Activated CD4-positive, CD25-positive, alpha-beta regulatory T cell treated with anti-CD3 and anti-CD28 coated beads, Interleukin-2, amount 50 U/mL, for 72 hours (primary cell): Measurements from ENCODE around the gene JAZF1.
A peak's percentile ranks its signal among the peaks of the same experiment; 100 is the strongest.

Experiments used
- DNase-seq: peaks from one replicate; pipeline ENCODE4 v3.0.0; 2021

Gene JAZF1

DNA sequence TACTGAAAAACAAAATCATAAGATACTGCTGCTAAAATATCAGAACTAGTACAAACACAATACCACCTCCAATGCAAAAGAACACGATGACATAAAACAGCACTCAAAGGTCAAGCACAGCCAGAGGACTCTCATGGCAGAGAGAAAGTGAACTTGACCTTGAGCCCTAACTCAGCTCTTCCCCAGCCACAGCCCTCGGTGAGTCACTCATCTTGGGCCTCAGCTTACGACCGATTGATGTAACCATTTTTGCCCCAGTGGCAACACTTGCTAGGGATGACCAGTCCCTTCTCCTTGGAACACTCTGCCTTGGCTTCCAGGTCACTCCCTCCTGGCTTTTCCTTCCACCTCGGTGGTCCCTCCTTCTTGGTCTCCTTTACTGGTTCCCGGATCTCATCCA lies 77.8 kb downstream of the JAZF1 start:
- no peak for DNase-seq

DNA sequence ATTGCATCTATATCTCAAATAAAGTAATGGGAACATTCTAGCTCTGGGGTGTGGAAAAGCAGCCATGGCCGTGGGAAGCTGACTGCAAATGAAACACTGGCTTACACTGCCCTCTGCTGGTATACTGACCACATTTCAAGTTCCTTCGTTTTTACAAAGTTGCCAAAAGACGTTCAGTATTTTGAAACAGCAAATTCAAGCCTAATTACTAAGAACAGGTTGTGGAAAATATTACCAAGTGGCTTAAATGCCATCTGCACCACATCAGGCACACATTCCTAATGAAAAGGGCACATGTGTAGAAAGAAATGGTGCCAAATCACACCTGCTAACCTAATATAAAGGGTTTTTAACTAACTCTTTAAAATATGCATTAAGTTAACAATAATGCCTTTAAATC lies 83.9 kb downstream of the JAZF1 start:
- DNase-seq: peak; percentile 33

GRCh38 chr7:28095231-28095630 lies 85.4 kb downstream of the JAZF1 start:
- DNase-seq: no peak

DNA sequence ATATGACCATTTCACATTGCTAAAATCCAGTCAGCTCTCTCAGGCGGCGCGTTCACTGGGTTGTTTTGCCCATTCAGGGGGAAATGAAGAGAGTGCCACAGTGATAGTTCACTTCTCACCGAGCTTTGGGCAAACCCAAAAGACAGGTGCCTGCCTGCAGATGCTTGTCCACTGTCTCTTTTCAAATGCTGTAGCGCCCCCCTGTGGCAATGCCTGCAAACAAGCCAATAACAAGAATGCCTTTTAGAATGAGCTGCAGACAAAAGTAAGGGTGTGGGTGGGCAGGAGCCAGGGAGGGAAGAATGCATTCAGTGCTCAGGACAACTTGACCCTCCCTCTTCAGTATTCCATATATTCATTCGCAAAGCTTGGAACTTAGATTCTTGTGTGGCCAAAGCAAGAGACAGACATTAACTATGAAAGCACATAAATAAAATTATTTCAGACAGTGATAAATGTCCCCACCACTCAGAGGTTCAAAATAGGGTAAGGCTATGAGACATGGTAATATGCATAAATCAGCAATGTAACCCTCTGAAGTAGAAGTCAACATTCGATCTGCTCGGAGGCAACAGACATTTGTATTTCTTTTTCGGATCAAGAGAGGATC lies 86.9 kb downstream of the JAZF1 start:
- DNase-seq: peak; percentile 49

- DNase-seq: no peak
Observed at GRCh38 chr7:28091190-28091589, 89.4 kb downstream of the JAZF1 start.

DNA sequence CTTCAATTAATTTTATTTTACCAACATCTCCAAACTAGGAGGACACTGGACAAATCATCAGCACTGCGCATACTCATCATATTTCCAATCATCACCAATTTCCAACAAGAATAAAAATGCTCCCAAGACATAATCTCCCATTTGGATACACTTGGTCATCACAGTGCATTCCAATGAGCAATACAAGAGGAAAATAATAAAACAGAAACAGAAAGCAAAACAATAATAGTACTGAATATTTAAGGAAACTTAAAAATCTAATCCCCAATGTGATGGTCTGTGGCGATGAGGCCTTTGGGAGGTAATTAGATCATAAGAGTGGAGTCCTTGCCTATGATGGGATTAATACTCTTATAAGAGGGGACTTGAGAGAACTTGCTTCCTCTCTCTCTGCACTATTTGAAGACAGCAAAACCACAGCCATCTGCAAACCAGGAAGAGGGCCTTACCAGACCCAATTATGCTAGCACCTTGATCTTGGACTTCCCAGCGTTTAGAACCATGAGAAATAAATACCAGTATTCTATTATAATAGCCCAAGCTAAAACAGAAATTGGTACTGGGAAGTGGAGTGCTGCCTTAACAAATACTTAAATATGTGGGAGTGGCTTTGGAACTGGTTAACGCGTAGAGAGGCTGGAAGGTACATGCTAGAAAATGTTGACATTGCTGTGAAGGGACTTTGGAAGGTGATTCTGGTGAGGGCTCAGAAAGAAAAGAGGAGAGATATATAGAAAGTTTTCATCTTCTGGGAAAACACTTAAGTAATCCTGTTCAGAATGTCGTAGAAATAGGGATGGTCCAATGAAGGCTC lies 91.5 kb downstream of the JAZF1 start:
- DNase-seq: no peak

- no peak for DNase-seq
Observed at GRCh38 chr7:28088032-28088431, 92.6 kb downstream of the JAZF1 start.

GRCh38 chr7:28086198-28086597 lies 94.4 kb downstream of the JAZF1 start:
- DNase-seq: no peak

GRCh38 chr7:28083998-28084985 lies 96.3 kb downstream of the JAZF1 start:
- no peak for DNase-seq

DNA sequence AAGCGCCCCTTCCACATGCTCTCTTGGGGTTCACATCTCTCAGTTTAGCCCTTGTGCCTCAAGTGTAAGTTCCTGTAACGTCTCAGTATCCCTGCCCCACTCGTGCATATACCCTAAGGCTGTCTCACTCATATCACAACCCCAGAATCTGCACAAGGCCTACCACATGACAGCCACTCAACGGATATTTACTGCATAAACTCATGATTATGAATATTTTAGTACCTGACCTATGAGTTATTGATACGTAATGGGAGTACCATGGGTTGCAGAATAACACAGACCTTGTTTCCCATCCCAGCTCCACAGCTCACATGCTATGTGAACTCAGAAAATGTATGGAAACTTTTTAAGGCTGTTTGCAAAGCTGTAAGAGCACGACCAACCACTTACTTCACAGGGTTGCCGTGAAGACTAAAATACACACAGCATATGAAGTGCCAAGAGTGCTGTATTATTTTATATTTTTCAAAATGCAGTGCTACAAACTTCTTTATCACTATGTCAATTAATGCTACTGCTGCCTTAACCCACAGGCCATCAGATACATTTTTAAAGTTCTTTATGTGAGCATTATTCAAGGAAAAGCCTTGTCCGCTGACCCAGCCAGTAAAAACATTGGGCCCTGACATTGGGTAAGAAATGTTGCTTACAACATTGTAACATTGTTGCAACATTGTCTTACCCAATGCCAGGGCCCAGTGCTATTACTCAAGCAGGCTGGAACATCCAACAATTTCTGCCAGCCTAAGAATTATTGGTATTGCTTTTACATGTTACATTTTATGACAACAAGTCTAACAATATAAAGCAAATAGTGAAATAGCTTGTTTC lies 97.2 kb downstream of the JAZF1 start:
- DNase-seq: no peak

DNA sequence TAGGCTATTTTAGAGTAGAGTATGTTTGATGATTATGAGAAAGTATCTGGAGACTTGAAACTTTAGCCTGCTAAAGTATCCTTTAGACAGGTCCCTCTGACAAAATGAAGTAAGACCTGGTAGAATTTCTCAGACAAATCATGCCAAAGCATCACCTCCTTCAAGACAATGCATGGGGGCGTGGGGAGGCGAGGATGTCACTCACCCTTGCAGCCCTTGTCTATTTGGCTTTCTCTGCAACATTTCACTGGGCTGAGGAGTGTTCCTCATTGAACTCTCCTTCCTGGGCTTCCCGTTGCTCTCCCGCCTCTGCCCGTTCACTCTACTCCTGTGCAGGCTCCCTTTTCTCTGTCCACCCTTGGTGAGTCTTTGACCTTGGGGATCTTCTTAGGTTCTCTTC lies 98.5 kb downstream of the JAZF1 start:
- DNase-seq: no peak

- DNase-seq: no peak
Observed at GRCh38 chr7:28081016-28081415, 99.6 kb downstream of the JAZF1 start.

DNA sequence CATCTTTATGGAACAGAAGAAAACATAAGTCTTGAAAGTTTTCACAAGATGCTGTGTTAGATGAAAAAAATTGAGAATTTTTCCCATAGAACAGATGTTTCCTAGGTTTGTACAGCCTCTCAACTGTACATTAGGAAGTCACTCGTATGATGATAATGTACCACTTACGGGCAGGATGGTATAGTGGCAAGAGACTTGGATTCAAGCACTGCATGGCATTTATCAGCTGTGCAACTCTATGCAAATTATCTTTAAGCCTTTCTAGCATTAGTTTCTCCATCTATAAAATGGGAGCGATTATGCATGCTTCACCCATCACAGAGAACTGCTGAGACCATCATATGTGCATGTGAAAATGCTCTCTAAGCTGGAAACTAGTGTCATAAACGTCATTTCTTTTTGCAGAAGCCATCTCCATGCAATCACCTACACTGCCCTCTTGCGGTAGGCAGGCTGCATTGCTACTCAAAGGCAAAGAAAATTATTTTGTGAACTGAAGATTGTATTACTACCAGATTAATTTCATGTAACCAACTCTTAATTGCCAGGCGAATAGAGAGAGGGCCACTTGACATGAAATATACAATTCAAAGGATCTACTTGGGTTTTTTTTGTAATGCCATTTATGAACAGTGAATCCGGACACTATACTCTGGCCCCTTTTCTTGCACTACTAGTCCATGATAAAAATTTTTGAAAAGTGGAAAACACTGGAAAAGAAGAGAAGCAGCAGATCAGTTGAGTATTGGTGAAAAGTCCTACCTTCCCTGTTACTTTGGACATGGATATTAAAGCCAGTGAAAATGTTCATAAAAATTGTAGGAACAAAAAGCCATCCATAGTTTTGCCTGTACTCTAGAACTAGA lies 102.3 kb downstream of the JAZF1 start:
- peak; percentile 43 for DNase-seq

GRCh38 chr7:28077616-28078015 lies 103.0 kb downstream of the JAZF1 start:
- no peak for DNase-seq

DNA sequence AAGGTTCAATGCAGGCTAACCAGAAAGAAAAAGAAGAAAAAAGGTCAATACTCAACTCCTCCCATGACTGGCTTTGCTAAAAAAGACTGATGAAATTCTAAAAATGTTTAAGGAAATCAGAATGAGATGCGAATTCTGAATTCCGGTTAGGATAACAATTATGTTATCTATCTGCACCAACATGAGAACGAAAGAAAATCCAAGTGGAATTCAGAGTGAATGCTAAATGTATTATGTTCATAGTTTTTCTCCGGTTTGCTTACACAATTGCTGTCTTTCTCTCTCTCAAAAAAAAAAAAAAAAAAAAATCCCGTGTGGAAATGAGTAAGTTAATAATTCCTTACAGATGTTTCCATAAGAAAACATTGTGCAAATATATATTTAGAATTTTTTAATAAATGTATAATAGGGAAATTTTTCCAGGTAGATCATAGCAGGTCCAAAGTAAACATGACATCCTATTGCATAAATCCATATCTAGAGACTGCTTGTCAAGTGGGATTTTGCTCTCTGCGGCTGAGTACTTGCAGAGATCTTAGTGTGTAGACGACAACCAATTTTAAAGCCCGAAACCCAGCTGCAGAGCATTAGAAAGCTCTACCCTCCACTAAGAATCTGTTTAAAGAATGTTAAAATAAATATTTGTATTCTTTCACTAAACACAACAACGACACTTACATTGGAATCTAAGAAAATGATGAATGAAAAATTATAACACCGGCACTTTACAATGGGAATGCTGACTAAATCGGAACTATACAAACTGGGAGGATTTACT lies 104.0 kb downstream of the JAZF1 start:
- no peak for DNase-seq

DNA sequence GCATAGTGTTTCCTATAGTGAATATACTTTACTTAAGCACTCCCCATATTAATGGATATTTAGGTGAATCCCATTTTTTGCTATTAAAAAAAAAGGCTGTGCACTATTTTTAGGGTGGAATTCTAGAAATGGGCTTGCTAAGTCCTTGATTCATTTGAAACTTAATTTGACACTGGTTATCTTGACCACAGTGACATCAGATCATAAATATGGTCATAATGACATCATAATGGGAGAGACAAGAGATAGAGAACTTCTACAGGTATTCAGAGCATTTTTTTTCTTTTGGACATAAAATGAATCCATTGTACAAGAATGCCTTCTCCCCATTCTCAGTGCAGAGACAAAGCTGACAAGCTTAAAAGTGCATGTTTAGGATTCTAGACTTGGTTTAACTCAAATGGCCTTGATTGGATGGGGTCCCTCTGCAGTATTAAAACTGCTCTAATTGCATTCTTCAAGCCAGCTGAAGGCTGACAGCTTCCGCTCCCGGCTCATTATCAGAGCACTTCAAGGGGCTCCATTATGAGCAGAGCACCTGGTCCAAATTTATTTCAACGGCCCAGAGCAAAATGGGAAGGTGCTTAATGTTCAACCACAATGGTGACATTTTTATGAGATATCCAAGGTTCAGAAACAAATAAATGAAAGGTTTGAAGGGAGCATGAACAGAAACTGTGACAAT lies 104.8 kb downstream of the JAZF1 start:
- no peak for DNase-seq

GRCh38 chr7:28072876-28073514 lies 107.6 kb downstream of the JAZF1 start:
- DNase-seq: no peak

DNA sequence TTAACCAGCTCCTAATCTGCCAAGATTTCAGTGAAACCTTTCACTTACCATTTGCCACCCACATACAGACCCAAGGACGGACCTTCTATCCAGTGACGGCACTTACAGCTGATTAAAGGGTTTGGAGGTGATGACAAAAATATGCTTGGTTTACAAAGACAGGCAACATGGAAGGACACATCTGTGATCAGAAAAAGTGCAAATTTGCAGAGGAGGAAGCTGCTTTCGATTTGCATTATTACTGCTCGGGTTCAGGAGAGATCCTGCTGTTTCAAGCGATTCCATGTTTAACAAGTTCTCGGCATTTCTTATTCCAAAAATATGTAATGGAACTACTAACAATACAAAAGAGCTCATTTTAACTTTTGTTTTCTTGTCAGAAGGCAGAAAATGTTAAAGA lies 109.0 kb downstream of the JAZF1 start:
- no peak for DNase-seq

- no peak for DNase-seq
Observed at GRCh38 chr7:28070297-28071055, 110.1 kb downstream of the JAZF1 start.
